GM12878 (cell line): ENCODE results near the gene PAX6. TPM values are rescaled to one million over a fixed set of nuclear protein-coding genes. Genes with fewer than 3 reads are reported as not detected.

Source experiments
- ATAC-seq: fragments of 200-7000 bp; cut with Tn5 transposase; 3 replicates; pipeline ENCODE4 v1.9.1; 2020; ENCODE audit warnings: mild to moderate bottlenecking, moderate library complexity
- BruUV-seq: library from RNA; stranded (reverse); fragments of 400-500 nt; replicated peaks from 2 replicates; lab custom pipeline; 2021; lab: Mats Ljungman, UMichigan
- CTCF ChIA-PET: fragments of 300-600 bp; sonication (Branson Sonifier 250); formaldehyde crosslinking; extraction: SDS; loops from one replicate; lab custom pipeline; 2021; ENCODE audit warnings: inconsistent platforms; lab: Yijun Ruan, JAX
- POLR2A ChIA-PET: fragments of 350-600 bp; formaldehyde crosslinking; extraction: SDS; loops from one replicate; lab custom pipeline; 2021; ENCODE audit warnings: inconsistent platforms; lab: Charles Lee
- RAD21 ChIA-PET: fragments of 300-600 bp; sonication (Branson Sonifier 250); formaldehyde crosslinking; loops from one replicate; lab custom pipeline; 2023; ENCODE audit warnings: antibody characterized with exemption; ENCODE audit not compliant: unreplicated experiment; lab: Charles Lee
- SMC1A ChIA-PET: fragments of 300-600 bp; sonication (Branson Sonifier 250); formaldehyde crosslinking; loops from one replicate; lab custom pipeline; 2023; ENCODE audit not compliant: unreplicated experiment, uncharacterized antibody; lab: Charles Lee
- DNase-seq: peaks from one replicate; pipeline ENCODE4 v3.0.0-alpha.2; 2011; ENCODE audit warnings: low read depth, low spot score
- FAIRE-seq: peaks from 3 replicates; lab custom pipeline; 2011; peaks lifted over from hg19 to GRCh38; lab: Jason Lieb, UNC
- H2AFZ ChIP-seq: 2 replicates; pipeline ENCODE4 v1.6.0; 2011; ENCODE audit warnings: low read depth, low read length, control low read depth; ENCODE audit not compliant: control insufficient read depth
- H3K27ac ChIP-seq: 2 replicates; pipeline ENCODE4 v1.5.1; 2011; ENCODE audit warnings: control low read depth; ENCODE audit not compliant: control insufficient read depth, insufficient read depth
- H3K27me3 ChIP-seq, 2 experiments: replicated peaks in 1 of 2; 2 replicates each; pipeline versions ENCODE4 v1.6.0 to v1.6.1; 2011; ENCODE audit warnings: low read length in 1 of 2; ENCODE audit not compliant: control insufficient read depth in 2 of 2, insufficient read depth in 2 of 2
- H3K36me3 ChIP-seq, 2 experiments: 2 replicates each; pipeline ENCODE4 v1.5.1; 2011; ENCODE audit warnings: low read length in 1 of 2; ENCODE audit not compliant: control insufficient read depth in 2 of 2, insufficient read depth in 2 of 2
- H3K4me1 ChIP-seq: 2 replicates; pipeline ENCODE4 v1.6.1; 2011; ENCODE audit warnings: mild to moderate bottlenecking, low read length, moderate library complexity, mixed read lengths; ENCODE audit not compliant: control insufficient read depth, insufficient read depth
- H3K4me2 ChIP-seq: 2 replicates; pipeline ENCODE4 v1.6.0; 2011; ENCODE audit warnings: control low read depth; ENCODE audit not compliant: control insufficient read depth, insufficient read depth
- H3K4me3 ChIP-seq: fragments of 200-600 bp; sonication (generic); 2 replicates; pipeline ENCODE4 v1.5.1; 2016
- H3K79me2 ChIP-seq: 2 replicates; pipeline ENCODE4 v1.6.0; 2011; ENCODE audit warnings: low read length; ENCODE audit not compliant: control insufficient read depth, insufficient read depth
- H3K9ac ChIP-seq: 2 replicates; pipeline ENCODE4 v1.8.0; 2011; ENCODE audit warnings: low read length, control low read depth, mixed read lengths; ENCODE audit not compliant: control insufficient read depth, insufficient read depth
- H3K9me3 ChIP-seq: replicated peaks from 3 replicates; pipeline ENCODE4 v1.5.1; 2011; ENCODE audit warnings: mild to moderate bottlenecking, low read length; ENCODE audit not compliant: control insufficient read depth, insufficient read depth
- H4K20me1 ChIP-seq: 2 replicates; pipeline ENCODE4 v1.6.0; 2011; ENCODE audit not compliant: control insufficient read depth, insufficient read depth
- ATF7 ChIP-seq: fragments of 450-650 bp; IDR thresholded peaks from 2 replicates; pipeline ENCODE4 v1.6.1; 2016; ENCODE audit warnings: low read depth, mild to moderate bottlenecking
- BCL11A ChIP-seq: IDR thresholded peaks from 2 replicates; pipeline ENCODE4 v1.6.1; 2011; ENCODE audit warnings: low read depth, low read length
- BCL3 ChIP-seq: IDR thresholded peaks from 2 replicates; pipeline ENCODE4 v1.6.1; 2011; ENCODE audit warnings: borderline replicate concordance, low read depth, mild to moderate bottlenecking, moderate library complexity, low read length; ENCODE audit not compliant: insufficient read depth, poor library complexity, severe bottlenecking
- CBX5 ChIP-seq: sonication (generic); IDR thresholded peaks from 2 replicates; pipeline ENCODE4 v1.6.1; 2016; ENCODE audit warnings: low read depth, moderate library complexity, mild to moderate bottlenecking, inconsistent platforms
- HDAC2 ChIP-seq: fragments of 200-600 bp; sonication (generic); IDR thresholded peaks from 2 replicates; pipeline ENCODE4 v1.6.1; 2017
- KDM1A ChIP-seq: fragments of 200-600 bp; sonication (generic); IDR thresholded peaks from 2 replicates; pipeline ENCODE4 v1.6.1; 2016; ENCODE audit warnings: borderline replicate concordance
- MEF2B ChIP-seq: fragments of 450-650 bp; IDR thresholded peaks from 2 replicates; pipeline ENCODE4 v1.6.1; 2018; ENCODE audit warnings: mild to moderate bottlenecking, moderate library complexity; ENCODE audit not compliant: partially characterized antibody, poor library complexity, severe bottlenecking
- NFIC ChIP-seq: IDR thresholded peaks from 2 replicates; pipeline ENCODE4 v1.6.1; 2012; ENCODE audit warnings: low read depth, mild to moderate bottlenecking, inconsistent platforms, low read length, moderate library complexity
- NRF1 ChIP-seq: conservative IDR thresholded peaks from 2 replicates; pipeline ENCODE4 v1.6.1; 2011; ENCODE audit warnings: mild to moderate bottlenecking, low read depth, low read length, improper control_type of control experiment
- RB1 ChIP-seq: fragments of 450-650 bp; formaldehyde crosslinking; IDR thresholded peaks from 2 replicates; pipeline ENCODE4 v1.6.1; 2017; ENCODE audit warnings: mild to moderate bottlenecking, borderline replicate concordance
- RCOR1 ChIP-seq: conservative IDR thresholded peaks from 2 replicates; pipeline ENCODE4 v1.6.1; 2012; ENCODE audit warnings: low read depth, low read length, improper control_type of control experiment
- SMC3 ChIP-seq: IDR thresholded peaks from 2 replicates; pipeline ENCODE4 v1.6.1; 2011; ENCODE audit warnings: low read length, improper control_type of control experiment, borderline replicate concordance
- STAT3 ChIP-seq: IDR thresholded peaks from 2 replicates; pipeline ENCODE4 v1.6.1; 2011; ENCODE audit warnings: low read depth, low read length, improper control_type of control experiment
- TCF12 ChIP-seq: IDR thresholded peaks from 2 replicates; pipeline ENCODE4 v1.6.1; 2011; ENCODE audit warnings: low read depth, mild to moderate bottlenecking, low read length
- TCF3 ChIP-seq: IDR thresholded peaks from 2 replicates; pipeline ENCODE4 v1.6.1; 2012; ENCODE audit warnings: low read depth, mild to moderate bottlenecking, low read length, borderline replicate concordance; ENCODE audit not compliant: insufficient read depth
- WGBS: methylation state at CpG from one replicate; pipeline ENCODE4 v1.1.6; 2016; ENCODE audit warnings: low lambda C conversion rate; ENCODE audit not compliant: insufficient replicate concordance, insufficient coverage; ENCODE audit errors: missing lambda C conversion rate; 5-methylcytosine and 5-hydroxymethylcytosine counted together
- in situ Hi-C: fragments of 300-500 bp; cut with MboI; formaldehyde crosslinking; loops from 9 replicates; pipeline ENCODE4 v1.14.3; 2018; ENCODE audit warnings: mixed read lengths
- intact Hi-C: fragments of 100-400 bp; cut with micrococcal nuclease; formaldehyde crosslinking; loops from one replicate; pipeline ENCODE4 v1.14.2; 2022; ENCODE audit not compliant: unreplicated experiment
- polyA plus RNA-seq, 11 experiments: library from polyadenylated mRNA; depleted of rRNA in 4 of 11; unstranded in 6 of 11; stranded (reverse) in 5 of 11; fragments of >200 nt; fragmentation: Nextera tagmentation in 4 of 11; fragmentation: Illumina TruSeq in 1 of 11; extraction: Ambion mirVana in 4 of 11; extraction: Trizol in 1 of 11; gene quantifications; 1 replicate in 1 of 11; 2 replicates in 10 of 11; pipeline versions ENCODE4 v1.2.1 to v1.2.3, GENCODE V29; 2011 to 2016; ENCODE audit warnings: inconsistent platforms in 2 of 11, missing spikeins in 2 of 11, low read depth in 1 of 11
- total RNA-seq, 4 experiments: library from RNA; depleted of rRNA in 3 of 4; stranded (reverse); fragments of >200 nt in 3 of 4; fragmentation: Illumina TruSeq in 1 of 4; extraction: Trizol in 1 of 4; gene quantifications; 2 replicates each; pipeline versions ENCODE4 v1.2.1 to v1.2.3, GENCODE V29; 2013 to 2021

Gene PAX6
- total and polyA plus RNA-seq, 10 of the 15 experiments (the other 5 are each of a cell fraction or from before 2014, with no cell fraction given), result 0.06 to 0.26 (median 0.10) TPM; not detected in 3

- H3K4me3 ChIP-seq, result no peak overlapping the region
- intact Hi-C loops (no loop called here), in situ Hi-C loops (no loop called here)
- no peaks in the 10 kb centered on the region for H4K20me1 ChIP-seq
- ChIA-PET SMC1A (no interaction called here), CTCF (no interaction called here), POLR2A (interaction anchor here (0.6 kb wide), 1 partner anchor 9 kb away, joined by 4 read pairs; no protein-coding TSS in a partner anchor), RAD21 (no interaction called here)
- H3K79me2 ChIP-seq, result no peaks in the 10 kb centered on the region
- WGBS, result 86% methylated on average over 5 of the region's 5 CpGs
- no peak for DNase-seq
- H3K4me2 ChIP-seq, result no peak overlapping the region
- H3K27ac ChIP-seq, result no peak overlapping the region
- H3K36me3 ChIP-seq, result no peaks in the 10 kb centered on the region
- TF ChIP-seq KDM1A (no peak), RB1 (no peak), BCL11A (no peak), ATF7 (no peak), RCOR1 (no peak), NFIC (no peak), CBX5 (no peak), HDAC2 (no peak), MEF2B (no peak), TCF12 (no peak), TCF3 (no peak), BCL3 (no peak), SMC3 (no peak), STAT3 (no peak), NRF1 (no peak)
- no peak overlapping the region for H2AFZ ChIP-seq
- no peaks in the 10 kb centered on the region for H3K4me1 ChIP-seq
- no peak for ATAC-seq
- no peaks in the 10 kb centered on the region for H3K27me3 ChIP-seq
- no TSS peak for BruUV-seq
- H3K9me3 ChIP-seq, result no peaks in the 10 kb centered on the region
- FAIRE-seq, result no peak
- no peak overlapping the region for H3K9ac ChIP-seq
Measured at GRCh38 chr11:31780480-31780971, 30.6 kb downstream of the PAX6 start.
